ENCODE data around the gene HTT-AS. TPM values are rescaled to one million over a fixed set of nuclear protein-coding genes. Genes with fewer than 3 reads are reported as not detected.
A peak's percentile ranks its signal among the peaks of the same experiment; 100 is the strongest.

Gene HTT-AS
- total RNA-seq, 1 donor, result not detected

DNA sequence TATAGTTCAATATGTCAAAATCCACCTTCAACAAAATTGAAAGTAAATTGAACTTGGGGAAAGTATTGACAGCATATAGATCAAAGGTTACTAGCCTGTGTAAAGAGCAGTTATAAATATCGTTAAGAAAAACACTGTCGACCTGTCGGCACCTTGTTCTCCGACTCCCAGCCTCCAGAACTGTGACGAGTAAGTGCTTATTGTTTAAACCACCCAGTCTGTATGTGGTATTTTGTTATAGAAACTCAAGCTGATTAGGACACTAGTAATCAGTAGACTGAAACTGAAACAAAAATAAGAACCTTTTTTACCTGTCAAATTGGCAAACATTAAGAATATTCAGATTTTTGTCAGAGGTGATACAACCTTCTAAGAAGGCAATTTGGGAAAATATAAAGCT is 17.1 kb upstream of the HTT-AS start:
- DNase-seq (ENCODE audit: low read depth in 2 of 3, low spot score in 2 of 3), result no peak

DNA sequence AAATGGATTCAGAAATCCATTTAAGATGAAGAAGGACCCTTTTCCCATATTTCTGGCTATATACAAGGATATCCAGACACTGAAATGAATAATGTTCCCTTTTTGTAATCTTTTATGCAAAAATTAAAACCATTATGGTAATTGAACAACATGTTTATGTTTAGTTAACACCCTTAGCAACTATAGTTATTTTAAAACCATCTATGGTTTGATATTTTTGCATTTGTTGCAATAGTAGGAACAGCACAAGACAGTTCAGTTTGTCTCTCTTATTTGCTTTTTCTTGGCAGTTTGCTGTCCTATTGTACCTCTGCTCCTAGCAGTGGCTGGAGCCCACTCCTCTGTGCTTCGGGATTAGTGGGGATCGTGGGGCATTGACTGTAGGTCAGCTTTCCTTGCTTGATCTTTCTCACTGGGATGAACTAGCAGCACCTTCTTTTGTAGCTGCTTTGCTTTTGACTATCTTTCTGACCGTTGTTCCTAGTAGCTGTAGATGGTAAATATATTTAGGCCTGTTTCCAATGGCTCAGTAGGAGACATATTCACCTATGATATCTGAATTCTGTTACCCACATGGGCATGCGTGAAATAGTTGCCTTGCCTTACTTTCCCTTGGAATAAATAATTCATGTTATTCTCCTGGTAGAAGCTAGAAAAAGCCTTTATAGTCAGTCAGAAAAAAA is 12.9 kb upstream of the HTT-AS start:
- DNase-seq (ENCODE audit: low read depth in 2 of 3, low spot score in 2 of 3), result no peak

DNA sequence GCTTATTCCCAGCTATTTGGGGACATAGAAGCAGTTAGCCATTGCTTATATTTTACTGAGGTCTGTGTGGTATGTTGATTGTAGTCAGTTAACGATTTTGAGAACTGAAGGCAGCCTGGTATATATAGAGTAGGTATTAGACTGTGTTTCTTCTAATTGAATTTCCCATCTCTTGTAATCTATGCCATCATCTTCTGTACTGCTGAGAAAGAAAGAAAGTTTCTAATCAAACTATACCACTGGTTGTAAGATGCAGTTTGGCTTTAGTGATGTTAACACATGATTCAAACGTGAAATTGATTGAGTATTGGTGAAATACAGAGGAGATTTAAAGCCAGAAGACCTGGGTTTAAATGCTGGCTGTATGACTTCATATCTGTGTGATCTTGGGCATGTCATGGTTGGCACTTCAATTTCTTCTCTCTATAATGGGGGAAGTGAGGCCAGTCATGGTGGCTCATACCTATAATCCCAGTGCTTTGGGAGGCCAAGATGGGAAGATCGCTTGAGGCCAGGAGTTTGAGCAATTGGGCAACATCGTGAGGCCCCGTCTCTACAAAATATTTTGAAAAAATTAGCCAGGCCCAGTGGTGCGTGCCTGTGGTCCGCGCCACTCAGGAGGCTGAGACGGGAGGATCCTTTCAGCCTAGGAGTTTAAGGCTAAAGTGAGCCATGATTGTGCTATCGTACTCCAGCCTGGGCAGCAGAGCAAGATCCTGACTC is 11.8 kb upstream of the HTT-AS start:
- DNase-seq (ENCODE audit: low read depth in 2 of 3, low spot score in 2 of 3), result no peak

DNA sequence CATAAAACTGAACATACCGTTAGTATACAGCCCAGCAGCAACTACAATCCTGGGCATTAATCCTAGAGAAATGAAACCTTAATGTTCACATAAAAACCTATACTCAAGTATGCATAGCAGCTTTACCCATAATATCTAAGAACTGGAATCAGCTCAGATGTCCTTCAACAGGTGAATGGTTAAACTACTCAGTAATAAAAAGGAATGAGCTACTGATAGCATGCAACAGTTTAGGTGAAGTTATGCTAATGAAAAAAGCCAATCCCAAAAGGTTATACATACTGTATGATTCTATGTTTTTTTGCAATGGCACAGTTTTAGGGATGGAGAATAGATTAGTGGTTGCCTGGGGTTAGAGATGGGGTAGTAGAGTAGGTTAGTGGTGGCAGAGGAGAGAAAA is 9.4 kb upstream of the HTT-AS start:
- no peak for DNase-seq (ENCODE audit: low read depth in 2 of 3, low spot score in 2 of 3)

DNA sequence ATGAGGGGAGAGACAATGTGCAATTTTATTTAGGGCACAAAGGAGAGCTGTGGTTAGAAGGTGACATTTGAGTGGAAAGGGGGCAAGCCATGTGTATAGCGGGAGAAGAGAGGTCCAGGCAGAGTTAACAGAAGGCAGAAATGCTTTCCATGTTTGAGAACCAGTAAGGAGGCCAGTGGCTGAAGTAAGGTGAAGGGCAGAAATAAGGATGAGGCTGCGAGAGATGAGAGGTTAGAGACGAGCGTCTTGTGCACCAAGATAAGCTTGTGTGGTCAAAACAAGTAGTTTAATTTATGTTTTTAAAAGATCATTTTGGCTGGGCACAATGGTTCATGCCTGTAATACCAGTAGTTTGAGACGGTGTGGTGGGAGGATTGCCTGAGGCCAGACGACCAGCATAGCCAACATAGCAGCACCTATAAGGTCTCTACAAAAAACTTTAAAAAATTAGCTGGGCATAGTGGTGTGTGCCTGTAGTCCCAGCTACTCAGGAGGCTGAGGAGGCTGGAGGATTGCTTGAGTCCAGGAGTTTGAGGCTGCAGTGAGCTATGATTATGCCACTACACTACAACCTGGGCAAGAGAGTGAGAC is 8.7 kb upstream of the HTT-AS start:
- DNase-seq (ENCODE audit: low read depth in 2 of 3, low spot score in 2 of 3), result peak in 2 of 3 donors; percentile 43 to 60

DNA sequence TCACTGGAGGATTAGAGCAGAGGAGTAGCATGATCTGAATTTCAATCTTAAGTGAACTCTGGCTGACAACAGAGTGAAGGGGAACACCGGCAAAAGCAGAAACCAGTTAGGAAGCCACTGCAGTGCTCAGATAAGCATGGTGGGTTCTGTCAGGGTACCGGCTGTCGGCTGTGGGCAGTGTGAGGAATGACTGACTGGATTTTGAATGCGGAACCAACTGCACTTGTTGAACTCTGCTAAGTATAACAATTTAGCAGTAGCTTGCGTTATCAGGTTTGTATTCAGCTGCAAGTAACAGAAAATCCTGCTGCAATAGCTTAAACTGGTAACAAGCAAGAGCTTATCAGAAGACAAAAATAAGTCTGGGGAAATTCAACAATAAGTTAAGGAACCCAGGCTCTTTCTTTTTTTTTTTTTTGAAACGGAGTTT is 5.4 kb upstream of the HTT-AS start:
- peak in 2 of 3 donors; percentile 93 to 98 for DNase-seq (ENCODE audit: low read depth in 2 of 3, low spot score in 2 of 3)

DNA sequence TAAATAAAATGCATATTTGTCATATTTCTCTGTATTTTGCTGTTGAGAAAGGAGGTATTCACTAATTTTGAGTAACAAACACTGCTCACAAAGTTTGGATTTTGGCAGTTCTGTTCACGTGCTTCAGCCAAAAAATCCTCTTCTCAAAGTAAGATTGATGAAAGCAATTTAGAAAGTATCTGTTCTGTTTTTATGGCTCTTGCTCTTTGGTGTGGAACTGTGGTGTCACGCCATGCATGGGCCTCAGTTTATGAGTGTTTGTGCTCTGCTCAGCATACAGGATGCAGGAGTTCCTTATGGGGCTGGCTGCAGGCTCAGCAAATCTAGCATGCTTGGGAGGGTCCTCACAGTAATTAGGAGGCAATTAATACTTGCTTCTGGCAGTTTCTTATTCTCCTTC is 3.5 kb upstream of the HTT-AS start:
- DNase-seq (ENCODE audit: low read depth in 2 of 3, low spot score in 2 of 3), result no peak

DNA sequence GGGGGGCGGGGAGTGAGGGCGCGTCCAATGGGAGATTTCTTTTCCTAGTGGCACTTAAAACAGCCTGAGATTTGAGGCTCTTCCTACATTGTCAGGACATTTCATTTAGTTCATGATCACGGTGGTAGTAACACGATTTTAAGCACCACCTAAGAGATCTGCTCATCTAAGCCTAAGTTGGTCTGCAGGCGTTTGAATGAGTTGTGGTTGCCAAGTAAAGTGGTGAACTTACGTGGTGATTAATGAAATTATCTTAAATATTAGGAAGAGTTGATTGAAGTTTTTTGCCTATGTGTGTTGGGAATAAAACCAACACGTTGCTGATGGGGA is 1.3 kb upstream of the HTT-AS start:
- DNase-seq (ENCODE audit: low read depth in 2 of 3, low spot score in 2 of 3), result no peak

DNA sequence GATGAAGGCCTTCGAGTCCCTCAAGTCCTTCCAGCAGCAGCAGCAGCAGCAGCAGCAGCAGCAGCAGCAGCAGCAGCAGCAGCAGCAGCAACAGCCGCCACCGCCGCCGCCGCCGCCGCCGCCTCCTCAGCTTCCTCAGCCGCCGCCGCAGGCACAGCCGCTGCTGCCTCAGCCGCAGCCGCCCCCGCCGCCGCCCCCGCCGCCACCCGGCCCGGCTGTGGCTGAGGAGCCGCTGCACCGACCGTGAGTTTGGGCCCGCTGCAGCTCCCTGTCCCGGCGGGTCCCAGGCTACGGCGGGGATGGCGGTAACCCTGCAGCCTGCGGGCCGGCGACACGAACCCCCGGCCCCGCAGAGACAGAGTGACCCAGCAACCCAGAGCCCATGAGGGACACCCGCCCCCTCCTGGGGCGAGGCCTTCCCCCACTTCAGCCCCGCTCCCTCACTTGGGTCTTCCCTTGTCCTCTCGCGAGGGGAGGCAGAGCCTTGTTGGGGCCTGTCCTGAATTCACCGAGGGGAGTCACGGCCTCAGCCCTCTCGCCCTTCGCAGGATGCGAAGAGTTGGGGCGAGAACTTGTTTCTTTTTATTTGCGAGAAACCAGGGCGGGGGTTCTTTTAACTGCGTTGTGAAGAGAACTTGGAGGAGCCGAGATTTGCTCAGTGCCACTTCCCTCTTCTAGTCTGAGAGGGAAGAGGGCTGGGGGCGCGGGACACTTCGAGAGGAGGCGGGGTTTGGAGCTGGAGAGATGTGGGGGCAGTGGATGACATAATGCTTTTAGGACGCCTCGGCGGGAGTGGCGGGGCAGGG is 711 bp upstream of the HTT-AS start:
- DNase-seq (ENCODE audit: low read depth in 2 of 3, low spot score in 2 of 3), result peak; percentile 17 to 94 (median 86)

DNA sequence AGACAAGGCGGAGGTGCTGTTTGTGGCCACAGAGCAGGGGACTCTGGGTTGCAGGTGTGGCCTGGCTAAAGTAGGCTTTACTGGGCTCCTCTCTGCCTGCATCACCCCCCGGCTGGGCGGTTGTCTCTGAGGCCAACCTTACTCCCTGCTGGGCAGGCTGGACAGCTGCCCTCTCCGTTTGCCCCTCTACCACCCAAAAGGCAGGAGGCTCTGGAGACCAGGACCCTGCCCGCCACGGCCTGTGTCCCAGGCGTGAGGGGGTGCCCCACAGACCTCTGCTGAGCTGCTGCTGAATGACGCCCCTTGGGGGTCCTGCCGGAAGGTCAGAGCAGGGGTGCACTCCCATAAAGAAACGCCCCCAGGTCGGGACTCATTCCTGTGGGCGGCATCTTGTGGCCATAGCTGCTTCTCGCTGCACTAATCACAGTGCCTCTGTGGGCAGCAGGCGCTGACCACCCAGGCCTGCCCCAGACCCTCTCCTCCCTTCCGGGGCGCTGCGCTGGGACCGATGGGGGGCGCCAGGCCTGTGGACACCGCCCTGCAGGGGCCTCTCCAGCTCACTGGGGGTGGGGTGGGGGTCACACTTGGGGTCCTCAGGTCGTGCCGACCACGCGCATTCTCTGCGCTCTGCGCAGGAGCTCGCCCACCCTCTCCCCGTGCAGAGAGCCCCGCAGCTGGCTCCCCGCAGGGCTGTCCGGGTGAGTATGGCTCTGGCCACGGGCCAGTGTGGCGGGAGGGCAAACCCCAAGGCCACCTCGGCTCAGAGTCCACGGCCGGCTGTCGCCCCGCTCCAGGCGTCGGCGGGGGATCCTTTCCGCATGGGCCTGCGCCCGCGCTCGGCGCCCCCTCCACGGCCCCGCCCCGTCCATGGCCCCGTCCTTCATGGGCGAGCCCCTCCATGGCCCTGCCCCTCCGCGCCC is 920 bp downstream of the HTT-AS start:
- DNase-seq (ENCODE audit: low read depth in 2 of 3, low spot score in 2 of 3), result no peak

DNA sequence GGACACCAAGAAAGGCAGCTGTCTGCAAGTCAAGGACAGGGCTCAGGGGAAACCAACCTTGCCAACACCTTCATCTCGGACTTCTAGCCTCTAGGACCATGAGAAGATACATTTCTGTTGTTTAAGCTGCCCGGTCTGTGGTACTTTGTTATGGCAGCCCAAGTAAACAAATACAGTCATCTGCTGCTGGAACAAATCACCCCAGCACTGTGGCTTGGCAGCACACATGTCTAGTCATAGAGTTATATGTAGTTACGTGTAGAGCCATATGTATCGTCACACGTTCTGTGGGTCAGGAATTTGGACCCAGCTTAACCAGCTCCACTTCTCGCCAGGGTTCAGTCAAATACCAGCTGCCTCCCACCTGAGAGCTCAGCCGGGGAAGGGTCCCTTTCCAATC is 2.5 kb downstream of the HTT-AS start:
- DNase-seq (ENCODE audit: low read depth in 2 of 3, low spot score in 2 of 3), result no peak

DNA sequence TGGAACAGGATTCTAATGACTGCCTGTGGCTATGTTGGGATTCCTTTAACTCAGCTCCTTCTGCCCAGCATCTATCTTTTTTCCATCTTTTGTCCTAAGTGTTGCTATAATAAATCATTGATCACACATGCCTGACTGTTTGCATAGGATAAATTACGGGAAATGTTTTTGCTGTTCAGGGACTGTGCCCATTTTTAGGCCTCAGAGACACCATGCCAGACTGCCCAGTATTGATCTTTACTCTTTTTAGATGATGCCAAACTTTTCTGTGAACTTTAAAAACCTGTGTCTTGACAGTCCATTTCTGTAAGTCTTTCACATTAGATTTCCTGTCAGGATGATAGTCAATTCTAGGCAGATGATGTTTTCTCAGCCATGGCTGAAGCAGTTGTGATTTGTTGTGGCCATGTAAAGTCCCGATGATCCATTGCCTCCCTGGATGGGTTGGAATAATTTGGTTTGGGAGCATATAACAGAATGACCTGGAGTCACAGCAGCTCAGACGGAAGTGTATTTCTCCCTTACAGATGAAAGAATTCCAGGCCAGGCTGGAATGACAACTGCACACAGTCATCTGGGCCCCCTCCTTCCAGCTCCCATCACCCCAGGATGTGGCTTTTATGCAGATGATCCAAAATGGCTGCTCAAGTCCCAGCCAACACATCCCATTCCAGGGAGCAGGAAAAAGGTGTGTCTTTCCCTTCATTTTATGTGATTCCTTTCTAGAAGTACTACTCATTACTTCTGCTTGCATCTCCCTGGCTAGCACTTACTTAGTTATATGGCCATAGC is 3.4 kb downstream of the HTT-AS start:
- DNase-seq (ENCODE audit: low read depth in 2 of 3, low spot score in 2 of 3), result no peak

DNA sequence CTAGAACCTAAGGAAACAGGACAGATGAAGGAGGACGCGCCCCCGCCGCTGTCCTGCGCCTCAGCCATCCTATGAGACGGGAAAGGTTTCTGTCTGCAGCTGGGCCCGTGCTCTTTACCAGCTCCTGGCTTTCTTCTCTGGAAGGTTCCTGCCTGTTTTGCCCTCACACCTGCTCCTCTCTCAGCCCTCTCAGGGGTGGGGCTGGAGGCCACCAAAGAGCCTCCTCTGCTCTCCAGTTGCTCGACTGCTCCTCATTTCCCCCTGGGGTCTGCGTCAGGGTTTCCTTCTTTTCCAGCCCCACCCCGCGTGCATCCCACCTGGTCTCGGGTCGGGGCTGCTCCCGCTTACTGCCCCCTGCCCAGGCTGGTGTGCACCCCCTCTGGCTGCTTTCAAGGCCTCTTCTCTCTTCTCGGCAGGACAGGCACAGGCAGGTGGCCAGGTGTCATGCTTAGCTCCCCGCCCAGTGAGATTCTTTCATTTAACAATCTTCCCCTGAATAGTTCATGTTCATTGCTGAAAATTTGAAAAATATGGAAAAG is 4.6 kb downstream of the HTT-AS start:
- DNase-seq (ENCODE audit: low read depth in 2 of 3, low spot score in 2 of 3), result no peak

DNA sequence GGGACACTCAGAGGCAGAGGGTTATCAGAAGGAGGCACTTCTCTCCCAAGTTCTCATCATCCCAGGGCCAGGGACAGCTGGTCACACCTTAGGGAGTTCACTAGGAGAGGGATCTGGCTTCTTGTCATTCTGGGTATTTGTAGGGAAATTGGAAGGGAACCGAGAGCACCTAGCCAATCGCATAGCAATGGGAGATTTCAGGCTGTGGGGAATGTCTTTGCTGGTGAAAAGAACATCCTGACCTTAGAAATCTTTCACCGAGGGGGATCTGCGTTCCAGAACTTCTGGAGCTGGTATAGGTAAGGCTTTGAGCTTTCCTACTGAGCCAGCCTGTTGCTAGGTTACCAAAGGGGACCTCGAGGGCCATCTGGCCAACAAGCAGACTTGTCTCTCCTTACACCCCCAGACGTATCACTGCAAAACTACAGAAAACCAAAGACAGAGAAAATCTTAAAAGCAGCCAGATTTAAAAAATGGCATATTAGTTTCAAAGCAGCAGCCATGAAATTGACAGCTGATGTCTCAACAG is 6.8 kb downstream of the HTT-AS start:
- DNase-seq (ENCODE audit: low read depth in 2 of 3, low spot score in 2 of 3), result no peak

DNA sequence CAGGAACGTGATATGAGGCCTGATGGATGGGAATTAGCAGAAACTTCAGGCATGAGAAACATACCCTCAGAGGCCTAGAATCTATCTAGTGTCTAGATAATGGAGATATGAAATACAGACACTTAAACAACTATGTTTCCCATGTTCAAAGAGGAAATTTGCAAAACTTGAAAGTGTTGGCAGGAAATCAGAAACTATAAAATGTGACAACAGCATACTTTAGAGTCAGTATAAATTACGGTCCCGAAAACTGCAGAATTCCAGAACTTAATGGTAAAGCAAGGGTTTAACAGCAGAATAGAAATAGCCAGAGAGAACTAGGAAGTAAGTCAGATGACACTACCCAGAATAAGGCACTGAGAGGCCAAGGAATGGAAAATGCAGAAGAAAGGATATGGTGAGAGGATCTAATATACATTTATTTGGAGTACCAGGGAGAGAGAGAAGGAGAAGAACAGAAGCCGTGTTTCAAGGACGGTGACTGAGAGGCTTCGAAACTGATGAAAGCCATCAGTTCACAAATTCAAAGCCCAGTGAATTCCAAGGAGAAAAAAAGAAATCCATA is 7.4 kb downstream of the HTT-AS start:
- no peak for DNase-seq (ENCODE audit: low read depth in 2 of 3, low spot score in 2 of 3)

DNA sequence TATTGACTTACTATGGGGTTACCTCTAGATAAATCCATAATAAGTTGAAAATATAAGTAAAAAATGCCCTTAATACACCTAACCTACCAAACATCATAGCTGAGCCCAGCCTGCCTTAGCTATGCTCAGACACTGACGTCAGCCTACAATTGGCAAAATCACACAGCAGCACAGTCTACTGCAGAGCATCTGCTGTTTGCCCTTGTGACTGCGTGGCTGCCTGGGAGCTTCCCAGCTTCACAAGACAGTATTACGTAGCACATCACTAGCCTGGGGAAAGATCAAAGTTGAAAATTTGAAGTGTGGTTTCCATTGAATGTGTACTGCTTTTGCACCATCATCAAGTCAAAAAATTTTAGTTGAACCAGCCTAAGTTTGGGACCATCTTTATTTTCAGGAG is 8.8 kb downstream of the HTT-AS start:
- no peak for DNase-seq (ENCODE audit: low read depth in 2 of 3, low spot score in 2 of 3)

DNA sequence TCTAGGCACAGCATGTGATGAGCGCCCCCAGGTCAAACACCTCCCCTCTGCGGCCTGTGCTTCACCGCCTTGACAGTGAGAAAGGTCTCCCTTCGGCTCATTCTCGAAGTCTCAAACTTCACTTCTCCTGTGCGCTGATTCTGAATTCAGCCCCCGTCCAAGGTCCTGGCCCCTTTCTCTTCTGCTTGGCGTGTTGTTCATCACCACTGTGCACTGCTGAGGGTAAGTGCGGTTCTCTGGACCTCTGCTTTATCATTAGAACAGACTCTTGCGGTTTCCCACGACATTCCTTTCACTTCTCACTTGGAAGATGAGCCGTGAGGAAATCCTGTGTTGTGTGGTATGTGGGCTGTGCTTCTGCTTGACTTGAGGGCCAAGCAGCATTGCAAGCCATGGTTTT is 11.9 kb downstream of the HTT-AS start:
- DNase-seq (ENCODE audit: low read depth in 2 of 3, low spot score in 2 of 3), result no peak

DNA sequence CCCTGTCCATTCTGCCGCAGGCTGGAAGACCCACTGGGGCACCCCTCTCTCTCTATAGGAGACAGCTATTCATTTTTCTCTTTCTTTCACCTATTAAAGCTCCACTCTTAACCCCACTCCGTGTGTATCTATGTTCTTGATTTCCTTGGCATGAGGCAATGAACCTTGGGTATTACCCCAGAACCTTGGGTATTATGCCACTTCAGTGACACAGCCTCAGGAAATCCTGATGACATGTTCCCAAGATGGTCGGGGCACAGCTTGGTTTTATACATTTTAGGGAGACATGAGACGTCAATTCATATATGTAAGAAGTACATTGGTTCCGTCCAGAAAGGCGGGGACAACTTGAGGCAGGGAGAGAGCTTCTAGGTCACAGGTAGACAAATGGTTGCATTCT is 13.4 kb downstream of the HTT-AS start:
- no peak for DNase-seq (ENCODE audit: low read depth in 2 of 3, low spot score in 2 of 3)

DNA sequence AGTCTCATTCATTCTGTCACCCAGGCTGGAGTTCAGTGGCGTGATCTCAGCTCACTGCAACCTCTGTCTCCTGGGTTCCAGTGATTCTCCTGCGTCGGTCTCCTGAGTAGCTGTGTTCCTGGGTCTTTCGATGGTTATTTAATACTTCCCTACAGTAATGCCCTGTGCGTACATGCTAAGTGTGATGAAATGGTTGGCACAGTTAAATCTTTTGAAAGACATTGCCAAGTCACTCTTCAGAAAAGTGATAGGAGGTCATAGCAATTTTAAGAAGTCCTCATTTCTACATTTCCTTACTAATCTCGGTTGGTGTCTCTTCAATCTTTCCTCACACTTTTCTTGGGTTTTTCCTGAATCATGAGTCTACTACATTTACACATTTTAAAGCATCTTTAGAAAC is 14.4 kb downstream of the HTT-AS start:
- DNase-seq (ENCODE audit: low read depth in 2 of 3, low spot score in 2 of 3), result no peak

Measured in hematopoietic multipotent progenitor cell (in vitro differentiated cells).